Panc1 (cell line): Measurements from ENCODE around the gene DNAH6. TPM values are rescaled to one million over a fixed set of nuclear protein-coding genes. Genes with fewer than 3 reads are reported as not detected.

ENCODE experiments used
- ATAC-seq: fragments of 200-7000 bp; cut with Tn5 transposase; 2 replicates; pipeline ENCODE4 v1.9.1; 2020; ENCODE audit warnings: mild to moderate bottlenecking, moderate library complexity
- BruUV-seq: library from RNA; stranded (reverse); fragments of 400-500 nt; replicated peaks from 2 replicates; lab custom pipeline; 2021; lab: Mats Ljungman, UMichigan
- CTCF ChIA-PET: fragments of 300-600 bp; sonication (Branson Sonifier 250); formaldehyde crosslinking; loops from one replicate; lab custom pipeline; 2022; ENCODE audit warnings: antibody characterized with exemption; lab: Charles Lee
- POLR2A ChIA-PET: fragments of 300-600 bp; sonication (Branson Sonifier 250); formaldehyde crosslinking; loops from one replicate; lab custom pipeline; 2022; ENCODE audit warnings: antibody characterized with exemption; lab: Charles Lee
- DNase-seq: peaks from one replicate; pipeline ENCODE4 v3.0.0-alpha.2; 2010; ENCODE audit warnings: low read depth, low spot score
- H3K27ac ChIP-seq: 2 replicates; pipeline ENCODE4 v1.5.1; 2011; ENCODE audit warnings: mild to moderate bottlenecking, low read length, inconsistent platforms
- H3K27me3 ChIP-seq: fragments of 200-500 bp; sonication (Bioruptor generic); 2 replicates; pipeline ENCODE4 v1.6.0; 2014; ENCODE audit warnings: low read length, inconsistent platforms; ENCODE audit not compliant: control insufficient read depth, insufficient read depth
- H3K36me3 ChIP-seq: fragments of 200-500 bp; sonication (Bioruptor generic); 2 replicates; pipeline ENCODE4 v1.5.1; 2014; ENCODE audit warnings: inconsistent platforms, mild to moderate bottlenecking, low read length, moderate library complexity; ENCODE audit not compliant: control insufficient read depth, insufficient read depth
- H3K4me1 ChIP-seq: 2 replicates; pipeline ENCODE4 v1.5.1; 2011; ENCODE audit warnings: inconsistent platforms, mild to moderate bottlenecking, low read length, moderate library complexity; ENCODE audit not compliant: control insufficient read depth, insufficient read depth
- H3K4me3 ChIP-seq, 2 experiments: 2 replicates each; pipeline ENCODE4 v1.5.1; 2011 to 2012; ENCODE audit warnings: low read depth in 2 of 2, low read length in 2 of 2, mild to moderate bottlenecking in 2 of 2, inconsistent platforms in 1 of 2, moderate library complexity in 1 of 2
- H3K9me3 ChIP-seq: fragments of 200-500 bp; sonication (Bioruptor generic); 2 replicates; pipeline ENCODE4 v1.5.1; 2014; ENCODE audit warnings: low read depth, mild to moderate bottlenecking, inconsistent platforms, low read length, moderate library complexity; ENCODE audit not compliant: control insufficient read depth, insufficient read depth
- POLR2AphosphoS5 ChIP-seq: IDR thresholded peaks from 2 replicates; pipeline ENCODE4 v1.6.1; 2012; ENCODE audit warnings: mild to moderate bottlenecking, low read depth, low read length, moderate library complexity
- SIN3A ChIP-seq: IDR thresholded peaks from 2 replicates; pipeline ENCODE4 v1.6.1; 2012; ENCODE audit warnings: low read depth, mild to moderate bottlenecking, low read length, moderate library complexity, borderline replicate concordance; ENCODE audit not compliant: insufficient read depth
- TCF7L2 ChIP-seq: IDR thresholded peaks from 2 replicates; pipeline ENCODE4 v1.6.1; 2011; ENCODE audit warnings: mild to moderate bottlenecking, low read depth, low read length, inconsistent platforms
- in situ Hi-C: cut with HindIII; loops from 2 replicates; pipeline ENCODE4 v1.10.0; 2016; ENCODE audit warnings: low sequenced_read_pairs, low pct_unique_long_range_greater_than_20kb
- intact Hi-C: fragments of 100-400 bp; cut with micrococcal nuclease; formaldehyde crosslinking; loops from one replicate; pipeline ENCODE4 v1.10.0; 2022; ENCODE audit not compliant: unreplicated experiment
- total RNA-seq: library from RNA; stranded (reverse); gene quantifications from one replicate; pipeline ENCODE4 v1.2.1, GENCODE V29; 2021; ENCODE audit not compliant: unreplicated experiment
- TF ChIP-seq, protein P1 (sequence below), 2 experiments: IDR thresholded peaks; 2 replicates each; pipeline ENCODE4 v1.6.1; 2011 to 2012; ENCODE audit warnings: low read depth in 2 of 2, control low read depth in 1 of 2, low read length in 1 of 2, mild to moderate bottlenecking in 1 of 2, moderate library complexity in 1 of 2; ENCODE audit not compliant: insufficient read depth in 1 of 2
- TF ChIP-seq, protein P2 (sequence below): fragments of 450-650 bp; IDR thresholded peaks from 2 replicates; pipeline ENCODE4 v1.5.1; 2017; ENCODE audit warnings: mild to moderate bottlenecking

DNAH6 gene
- total RNA-seq, 1 experiment from 2014 or later = 0.26 TPM

DNA sequence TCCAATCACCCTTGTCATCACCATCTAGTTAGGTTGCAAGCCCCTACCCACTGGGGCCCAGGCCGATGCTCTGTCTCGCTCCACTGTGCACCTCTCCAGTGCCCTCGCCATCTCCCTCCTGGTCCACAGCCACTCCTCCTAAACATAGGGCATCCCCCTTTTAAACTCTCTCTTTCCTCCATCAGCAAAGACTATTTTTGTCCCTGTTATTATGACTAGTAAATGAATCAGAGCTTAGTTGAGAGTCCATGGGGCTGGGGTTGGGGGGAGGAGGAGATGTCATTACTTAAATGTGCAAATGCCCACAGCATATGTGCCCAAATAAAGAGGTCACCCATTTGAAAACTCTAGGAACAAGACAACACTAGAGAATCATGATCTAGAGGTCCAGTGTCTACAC is 197.1 kb downstream of the DNAH6 start:
- Histone ChIP-seq H3K4me3 (no peak overlapping the region), H3K36me3 (no peaks in the 10 kb centered on the region), H3K4me1 (no peaks in the 10 kb centered on the region), H3K9me3 (no peaks in the 10 kb centered on the region), H3K27ac (no peak overlapping the region), H3K27me3 (no peaks in the 10 kb centered on the region; the same call in 1 of the 2 replicates)
- POLR2A ChIA-PET = no interaction called here
- DNase-seq (no peak), ATAC-seq (no peak)
- BruUV-seq = no TSS peak
- CTCF ChIA-PET = no interaction called here
- in situ Hi-C loops (no loop called here), intact Hi-C loops (no loop called here)
- TF ChIP-seq TCF7L2 (no peak), SIN3A (no peak), POLR2AphosphoS5 (no peak)
- TF ChIP-seq, protein P1, sequence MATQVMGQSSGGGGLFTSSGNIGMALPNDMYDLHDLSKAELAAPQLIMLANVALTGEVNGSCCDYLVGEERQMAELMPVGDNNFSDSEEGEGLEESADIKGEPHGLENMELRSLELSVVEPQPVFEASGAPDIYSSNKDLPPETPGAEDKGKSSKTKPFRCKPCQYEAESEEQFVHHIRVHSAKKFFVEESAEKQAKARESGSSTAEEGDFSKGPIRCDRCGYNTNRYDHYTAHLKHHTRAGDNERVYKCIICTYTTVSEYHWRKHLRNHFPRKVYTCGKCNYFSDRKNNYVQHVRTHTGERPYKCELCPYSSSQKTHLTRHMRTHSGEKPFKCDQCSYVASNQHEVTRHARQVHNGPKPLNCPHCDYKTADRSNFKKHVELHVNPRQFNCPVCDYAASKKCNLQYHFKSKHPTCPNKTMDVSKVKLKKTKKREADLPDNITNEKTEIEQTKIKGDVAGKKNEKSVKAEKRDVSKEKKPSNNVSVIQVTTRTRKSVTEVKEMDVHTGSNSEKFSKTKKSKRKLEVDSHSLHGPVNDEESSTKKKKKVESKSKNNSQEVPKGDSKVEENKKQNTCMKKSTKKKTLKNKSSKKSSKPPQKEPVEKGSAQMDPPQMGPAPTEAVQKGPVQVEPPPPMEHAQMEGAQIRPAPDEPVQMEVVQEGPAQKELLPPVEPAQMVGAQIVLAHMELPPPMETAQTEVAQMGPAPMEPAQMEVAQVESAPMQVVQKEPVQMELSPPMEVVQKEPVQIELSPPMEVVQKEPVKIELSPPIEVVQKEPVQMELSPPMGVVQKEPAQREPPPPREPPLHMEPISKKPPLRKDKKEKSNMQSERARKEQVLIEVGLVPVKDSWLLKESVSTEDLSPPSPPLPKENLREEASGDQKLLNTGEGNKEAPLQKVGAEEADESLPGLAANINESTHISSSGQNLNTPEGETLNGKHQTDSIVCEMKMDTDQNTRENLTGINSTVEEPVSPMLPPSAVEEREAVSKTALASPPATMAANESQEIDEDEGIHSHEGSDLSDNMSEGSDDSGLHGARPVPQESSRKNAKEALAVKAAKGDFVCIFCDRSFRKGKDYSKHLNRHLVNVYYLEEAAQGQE (IDR thresholded peaks at IDR 0.05; ENCODE audit: insufficient read depth in 1 of 2, low read depth in 2 of 2, low read length in 1 of 2) = no peak

DNA sequence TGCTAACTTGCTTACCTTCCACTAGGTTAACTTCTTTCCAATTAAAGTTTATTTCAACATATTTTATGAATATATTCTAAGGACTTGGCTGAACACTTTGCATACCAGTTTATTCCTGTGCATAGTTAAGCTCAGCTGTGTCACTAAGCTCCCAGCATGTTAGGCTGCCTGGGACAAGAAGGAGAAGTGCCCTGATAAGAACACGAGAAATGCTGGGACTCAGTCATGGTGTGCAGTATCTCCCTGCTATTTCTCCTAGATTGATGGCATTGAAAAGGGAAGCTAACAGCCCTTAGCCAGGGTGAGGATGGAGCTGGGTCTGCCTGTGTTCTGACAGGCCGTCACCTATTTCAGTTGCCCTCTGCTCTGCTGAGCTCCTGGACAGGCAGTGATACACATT is 200.3 kb downstream of the DNAH6 start:
- Histone ChIP-seq H3K36me3 (no peaks in the 10 kb centered on the region), H3K4me1 (no peaks in the 10 kb centered on the region), H3K4me3 (no peak overlapping the region), H3K9me3 (no peaks in the 10 kb centered on the region), H3K27ac (no peak overlapping the region), H3K27me3 (peaks cover 2% of the 10 kb centered on the region; the same call in 1 of the 2 replicates)
- intact Hi-C loops = no loop called here
- TF ChIP-seq TCF7L2 = no peak
- no peak for TF ChIP-seq POLR2AphosphoS5
- TF ChIP-seq, protein P2, sequence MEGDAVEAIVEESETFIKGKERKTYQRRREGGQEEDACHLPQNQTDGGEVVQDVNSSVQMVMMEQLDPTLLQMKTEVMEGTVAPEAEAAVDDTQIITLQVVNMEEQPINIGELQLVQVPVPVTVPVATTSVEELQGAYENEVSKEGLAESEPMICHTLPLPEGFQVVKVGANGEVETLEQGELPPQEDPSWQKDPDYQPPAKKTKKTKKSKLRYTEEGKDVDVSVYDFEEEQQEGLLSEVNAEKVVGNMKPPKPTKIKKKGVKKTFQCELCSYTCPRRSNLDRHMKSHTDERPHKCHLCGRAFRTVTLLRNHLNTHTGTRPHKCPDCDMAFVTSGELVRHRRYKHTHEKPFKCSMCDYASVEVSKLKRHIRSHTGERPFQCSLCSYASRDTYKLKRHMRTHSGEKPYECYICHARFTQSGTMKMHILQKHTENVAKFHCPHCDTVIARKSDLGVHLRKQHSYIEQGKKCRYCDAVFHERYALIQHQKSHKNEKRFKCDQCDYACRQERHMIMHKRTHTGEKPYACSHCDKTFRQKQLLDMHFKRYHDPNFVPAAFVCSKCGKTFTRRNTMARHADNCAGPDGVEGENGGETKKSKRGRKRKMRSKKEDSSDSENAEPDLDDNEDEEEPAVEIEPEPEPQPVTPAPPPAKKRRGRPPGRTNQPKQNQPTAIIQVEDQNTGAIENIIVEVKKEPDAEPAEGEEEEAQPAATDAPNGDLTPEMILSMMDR = no peak
- TF ChIP-seq, protein P1 (IDR thresholded peaks at IDR 0.05; ENCODE audit: insufficient read depth in 1 of 2, low read depth in 2 of 2, low read length in 1 of 2) = no peak
- no peak for TF ChIP-seq SIN3A
- DNase-seq (no peak), ATAC-seq (no peak)
- in situ Hi-C loops = no loop called here
- no TSS peak for BruUV-seq
- POLR2A ChIA-PET = no interaction called here
- CTCF ChIA-PET = no interaction called here
